H1 (cell line): ENCODE results near the gene VPS35. TPM values are rescaled to one million over a fixed set of nuclear protein-coding genes. Genes with fewer than 3 reads are reported as not detected.

Experiments used
- CTCF ChIA-PET: fragments of 300-600 bp; sonication (Branson Sonifier 250); formaldehyde crosslinking; loops from one replicate; lab custom pipeline; 2021; ENCODE audit not compliant: partially characterized antibody; lab: Charles Lee
- POLR2A ChIA-PET: fragments of 300-600 bp; sonication (Branson Sonifier 250); formaldehyde crosslinking; loops from one replicate; lab custom pipeline; 2021; ENCODE audit warnings: inconsistent platforms; ENCODE audit not compliant: partially characterized antibody; lab: Charles Lee
- DNase-seq, 2 experiments: peaks; one replicate each; pipeline versions ENCODE4 v3.0.0 to v3.0.0-alpha.2; 2010 to 2022; ENCODE audit warnings: low spot score in 2 of 2, low read depth in 1 of 2, mixed read lengths in 1 of 2
- FAIRE-seq: peaks from 2 replicates; lab custom pipeline; 2011; peaks lifted over from hg19 to GRCh38; lab: Jason Lieb, UNC
- H2AFZ ChIP-seq: 2 replicates; pipeline ENCODE4 v1.8.1; 2012; ENCODE audit warnings: low read length, inconsistent platforms
- H2AK5ac ChIP-seq: 2 replicates; pipeline ENCODE4 v1.6.1; 2013; ENCODE audit warnings: low read depth, low read length
- H2BK120ac ChIP-seq: replicated peaks from 2 replicates; pipeline ENCODE3; 2013; ENCODE audit warnings: low read depth, low read length, inconsistent platforms
- H2BK12ac ChIP-seq: 2 replicates; pipeline ENCODE4 v1.6.1; 2013; ENCODE audit warnings: low read depth, low read length
- H2BK15ac ChIP-seq: 2 replicates; pipeline ENCODE4 v1.6.1; 2013; ENCODE audit warnings: low read length
- H2BK20ac ChIP-seq: 2 replicates; pipeline ENCODE4 v1.6.1; 2013; ENCODE audit warnings: low read length
- H2BK5ac ChIP-seq: 2 replicates; pipeline ENCODE4 v1.6.1; 2013; ENCODE audit warnings: low read depth, low read length
- H3K14ac ChIP-seq: 2 replicates; pipeline ENCODE4 v1.6.1; 2013; ENCODE audit warnings: inconsistent platforms; ENCODE audit not compliant: insufficient read length
- H3K18ac ChIP-seq: 2 replicates; pipeline ENCODE4 v1.6.1; 2013; ENCODE audit warnings: low read length; ENCODE audit errors: extremely low read depth
- H3K23ac ChIP-seq: 2 replicates; pipeline ENCODE4 v1.6.1; 2013; ENCODE audit warnings: inconsistent platforms; ENCODE audit not compliant: insufficient read length
- H3K23me2 ChIP-seq: 2 replicates; pipeline ENCODE4 v1.6.1; 2013; ENCODE audit warnings: low read depth, low read length
- H3K27ac ChIP-seq: 2 replicates; pipeline ENCODE4 v1.6.1; 2011; ENCODE audit warnings: low read depth, low read length, inconsistent platforms
- H3K27me3 ChIP-seq, 4 experiments: replicated peaks in 1 of 4; 1 replicate in 1 of 4; 2 replicates in 3 of 4; pipeline versions ENCODE4 v1.6.1 to v1.8.1; 2011 to 2013; ENCODE audit warnings: low read length in 3 of 4, mild to moderate bottlenecking in 3 of 4, inconsistent platforms in 2 of 4, mixed read lengths in 2 of 4, moderate library complexity in 1 of 4; ENCODE audit not compliant: control insufficient read depth in 3 of 4, insufficient read depth in 3 of 4; ENCODE audit errors: extremely low read depth in 1 of 4
- H3K36me3 ChIP-seq, 4 experiments: 2 replicates each; pipeline versions ENCODE4 v1.6.1 to v1.8.1; 2011 to 2013; ENCODE audit warnings: mild to moderate bottlenecking in 4 of 4, low read length in 3 of 4, moderate library complexity in 2 of 4, control low read depth in 1 of 4, inconsistent platforms in 1 of 4; ENCODE audit not compliant: insufficient read depth in 4 of 4, control insufficient read depth in 2 of 4
- H3K4ac ChIP-seq: replicated peaks from 2 replicates; pipeline ENCODE3; 2013; ENCODE audit warnings: low read length, low read depth, mixed read lengths, inconsistent platforms; ENCODE audit not compliant: insufficient read length
- H3K4me1 ChIP-seq, 4 experiments: replicated peaks in 1 of 4; 1 replicate in 1 of 4; 2 replicates in 3 of 4; pipeline versions ENCODE4 v1.6.1 to v1.8.1; 2011 to 2013; ENCODE audit warnings: low read length in 3 of 4, inconsistent platforms in 2 of 4, mixed read lengths in 1 of 4; ENCODE audit not compliant: insufficient read depth in 4 of 4, control insufficient read depth in 3 of 4
- H3K4me2 ChIP-seq, 2 experiments: 2 replicates each; pipeline versions ENCODE4 v1.6.1 to v1.8.1; 2011 to 2013; ENCODE audit warnings: low read depth in 2 of 2, low read length in 2 of 2, control low read depth in 1 of 2, inconsistent platforms in 1 of 2, mild to moderate bottlenecking in 1 of 2; ENCODE audit not compliant: insufficient read depth in 1 of 2
- H3K4me3 ChIP-seq, 4 experiments: fragments of 200-600, 300-600 bp in 1 of 4; sonication (generic), shearing (Covaris generic), sonication (Bioruptor Twin) in 1 of 4; 2 replicates each; pipeline versions ENCODE4 v1.5.1 to v1.8.1; 2011 to 2016; ENCODE audit warnings: low read length in 4 of 4, low read depth in 3 of 4, control low read depth in 2 of 4, inconsistent platforms in 2 of 4, mild to moderate bottlenecking in 2 of 4, mixed read lengths in 1 of 4, moderate library complexity in 1 of 4; ENCODE audit not compliant: insufficient read depth in 2 of 4; ENCODE audit errors: extremely low read depth in 1 of 4
- H3K56ac ChIP-seq: replicated peaks from 2 replicates; pipeline ENCODE3; 2013; ENCODE audit warnings: low read depth, mild to moderate bottlenecking, mixed read lengths, low read length, inconsistent platforms; ENCODE audit not compliant: insufficient read length
- H3K79me1 ChIP-seq: 2 replicates; pipeline ENCODE4 v1.6.1; 2013; ENCODE audit warnings: low read depth, low read length, control low read depth
- H3K79me2 ChIP-seq, 2 experiments: 2 replicates each; pipeline versions ENCODE4 v1.6.1 to v1.8.1; 2012 to 2013; ENCODE audit warnings: low read length in 2 of 2, mild to moderate bottlenecking in 2 of 2, inconsistent platforms in 1 of 2; ENCODE audit not compliant: insufficient read depth in 2 of 2, control insufficient read depth in 1 of 2
- H3K9ac ChIP-seq, 4 experiments: replicated peaks in 1 of 4; 1 replicate in 1 of 4; 2 replicates in 3 of 4; pipeline versions ENCODE4 v1.6.1 to v1.8.1; 2011 to 2013; ENCODE audit warnings: low read depth in 3 of 4, low read length in 3 of 4, control low read depth in 2 of 4, mild to moderate bottlenecking in 2 of 4, moderate library complexity in 2 of 4, inconsistent platforms in 1 of 4; ENCODE audit errors: extremely low read depth in 1 of 4
- H3K9me3 ChIP-seq, 2 experiments: 2 replicates each; pipeline versions ENCODE4 v1.6.1 to v1.8.1; 2012 to 2013; ENCODE audit warnings: mild to moderate bottlenecking in 2 of 2, moderate library complexity in 2 of 2, control low read depth in 1 of 2, inconsistent platforms in 1 of 2, low read depth in 1 of 2, low read length in 1 of 2, mixed read lengths in 1 of 2; ENCODE audit not compliant: insufficient read depth in 2 of 2
- H4K20me1 ChIP-seq, 2 experiments: replicated peaks in 1 of 2; 2 replicates each; pipeline versions ENCODE3 to v1.8.1; 2011 to 2013; ENCODE audit warnings: inconsistent platforms in 2 of 2, low read length in 2 of 2, mild to moderate bottlenecking in 1 of 2; ENCODE audit not compliant: insufficient read depth in 2 of 2, control insufficient read depth in 1 of 2
- H4K5ac ChIP-seq: 2 replicates; pipeline ENCODE4 v1.6.1; 2013; ENCODE audit warnings: low read length, low read depth, mixed read lengths, inconsistent platforms; ENCODE audit not compliant: insufficient read length
- H4K8ac ChIP-seq: 2 replicates; pipeline ENCODE4 v1.8.0; 2013; ENCODE audit warnings: mild to moderate bottlenecking, moderate library complexity, low read length, inconsistent platforms; ENCODE audit not compliant: insufficient read depth; ENCODE audit errors: extremely low read depth
- H4K91ac ChIP-seq: replicated peaks from 2 replicates; pipeline ENCODE3; 2013; ENCODE audit warnings: low read length, mixed read lengths, inconsistent platforms; ENCODE audit not compliant: insufficient read length
- BRCA1 ChIP-seq: IDR thresholded peaks from 2 replicates; pipeline ENCODE4 v1.6.1; 2012; ENCODE audit warnings: low read depth, low read length, improper control_type of control experiment
- E2F6 ChIP-seq: IDR thresholded peaks from 2 replicates; pipeline ENCODE4 v1.6.1; 2012; ENCODE audit warnings: inconsistent platforms
- GTF2F1 ChIP-seq: IDR thresholded peaks from 2 replicates; pipeline ENCODE4 v1.6.1; 2012; ENCODE audit warnings: low read depth, low read length, improper control_type of control experiment, borderline replicate concordance
- HDAC6 ChIP-seq: IDR thresholded peaks from one replicate; pipeline ENCODE4 v1.7.1; 2012; ENCODE audit warnings: low read depth, mild to moderate bottlenecking, inconsistent platforms, low read length, moderate library complexity
- POU5F1 ChIP-seq: IDR thresholded peaks from 2 replicates; pipeline ENCODE4 v1.6.1; 2011; ENCODE audit warnings: low read depth, mild to moderate bottlenecking, low read length, moderate library complexity
- SP1 ChIP-seq: IDR thresholded peaks from 2 replicates; pipeline ENCODE4 v1.6.1; 2011; ENCODE audit warnings: low read depth, low read length
- SP2 ChIP-seq: IDR thresholded peaks from 2 replicates; pipeline ENCODE4 v1.6.1; 2012; ENCODE audit warnings: mild to moderate bottlenecking, low read length, inconsistent platforms
- WGBS, 2 experiments: shearing (Covaris generic) in 1 of 2; methylation state at CpG; one replicate each; pipeline versions ENCODE4 v1.1.6 to v1.1.7; 2013 to 2015; ENCODE audit warnings: low lambda C conversion rate in 2 of 2, mixed read lengths in 2 of 2, inconsistent platforms in 1 of 2, low coverage in 1 of 2, missing lambda C conversion rate in 1 of 2; ENCODE audit not compliant: insufficient replicate concordance in 2 of 2, insufficient coverage in 1 of 2, insufficient read length in 1 of 2; ENCODE audit errors: extremely low coverage in 1 of 2, missing lambda C conversion rate in 1 of 2; 5-methylcytosine and 5-hydroxymethylcytosine counted together
- polyA plus RNA-seq, 7 experiments: library from polyadenylated mRNA; depleted of rRNA in 3 of 7; stranded (reverse) in 5 of 7; unstranded in 2 of 7; fragments of >200 nt in 5 of 7; fragments of 200-250 nt in 2 of 7; gene quantifications; 1 replicate in 5 of 7; 2 replicates in 1 of 7; 4 replicates in 1 of 7; pipeline versions ENCODE4 v1.2.1 to v1.2.3, GENCODE V29; 2011 to 2013; ENCODE audit warnings: missing spikeins in 2 of 7, mixed read lengths in 2 of 7
- total RNA-seq: library from RNA; stranded (reverse); fragmentation: NEBNext Ultra II Directional; extraction: Animal tissue kit (Norgen Biotek cat#: 25700); gene quantifications from 2 replicates; pipeline ENCODE4 v1.2.1, GENCODE V29; 2021
- TF ChIP-seq, protein P1 (sequence below): IDR thresholded peaks from 2 replicates; pipeline ENCODE4 v1.6.1; 2012; ENCODE audit warnings: inconsistent platforms
- TF ChIP-seq, protein P2 (sequence below): IDR thresholded peaks from 2 replicates; pipeline ENCODE4 v1.6.1; 2011; ENCODE audit warnings: low read depth, mild to moderate bottlenecking, low read length; ENCODE audit not compliant: insufficient read depth

The VPS35 gene
- total and polyA plus RNA-seq, 2 of the 8 experiments (the other 6 are each of a cell fraction or from before 2014, with no cell fraction given), result 10.3 to 66.9 TPM

- DNase-seq, result peak in 1 of 2 experiments; percentile 52
- TF ChIP-seq GTF2F1 (no peak), BRCA1 (no peak), POU5F1 (no peak), SP2 (no peak), SP1 (no peak), E2F6 (no peak), HDAC6 (no peak)
- TF ChIP-seq, protein P1, sequence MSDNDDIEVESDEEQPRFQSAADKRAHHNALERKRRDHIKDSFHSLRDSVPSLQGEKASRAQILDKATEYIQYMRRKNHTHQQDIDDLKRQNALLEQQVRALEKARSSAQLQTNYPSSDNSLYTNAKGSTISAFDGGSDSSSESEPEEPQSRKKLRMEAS, result no peak
- TF ChIP-seq, protein P2, sequence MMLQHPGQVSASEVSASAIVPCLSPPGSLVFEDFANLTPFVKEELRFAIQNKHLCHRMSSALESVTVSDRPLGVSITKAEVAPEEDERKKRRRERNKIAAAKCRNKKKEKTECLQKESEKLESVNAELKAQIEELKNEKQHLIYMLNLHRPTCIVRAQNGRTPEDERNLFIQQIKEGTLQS, result no peak
Observed at GRCh38 chr16:46629331-46630219, 59.4 kb downstream of the VPS35 start.

More at GRCh38 chr16:46629331-46630219, 59.4 kb downstream of the VPS35 start:
- no peak overlapping the region; the same call in 1 of the 2 replicates for H2BK20ac ChIP-seq
- peak overlapping the region; percentile 61 for H2BK15ac ChIP-seq
- peak overlapping the region; percentile 54 for H3K4ac ChIP-seq
- H2AFZ ChIP-seq, result peak overlapping the region; percentile 82
- H3K23me2 ChIP-seq, result peaks cover 2% of the 10 kb centered on the region; the same call in 1 of the 2 replicates
- H3K56ac ChIP-seq, result no peak overlapping the region
- no peak overlapping the region for H2AK5ac ChIP-seq
- no peaks in the 10 kb centered on the region for H3K79me2 ChIP-seq
- H3K27ac ChIP-seq, result no peak overlapping the region
- H2BK12ac ChIP-seq, result no peak overlapping the region
- no peak overlapping the region for H3K9ac ChIP-seq
- no peak overlapping the region for H3K23ac ChIP-seq
- ChIA-PET POLR2A (interaction anchor here (0.7 to 1.6 kb wide), 4 partner anchors 8 to 1577 kb away, joined by 3 to 10 read pairs (median 4); partner anchors contain the start of gene SHCBP1), CTCF (interaction anchor here (0.6 to 1.3 kb wide), 3 partner anchors 11 to 50 kb away, joined by 3 to 6 read pairs (median 3); no protein-coding TSS in a partner anchor)
- no peaks in the 10 kb centered on the region; the same call in 1 of the 2 replicates for H3K79me1 ChIP-seq
- H3K4me2 ChIP-seq, result 0 out of 4 replicates have a peak overlapping the region, but pooled peaks of 1 of the 2 experiments have one; percentile 16
- 57% methylated on average over 10 of the region's 10 CpGs; no CpG with 5 or more reads in 1 of the 2 experiments for whole genome bisulfite sequencing, 2 experiments
- no peaks in the 10 kb centered on the region for H4K20me1 ChIP-seq
- H3K18ac ChIP-seq, result no peak overlapping the region; the same call in 1 of the 2 replicates
- H3K9me3 ChIP-seq, result no peaks in the 10 kb centered on the region
- no peak overlapping the region for H2BK120ac ChIP-seq
- H3K14ac ChIP-seq, result no peak overlapping the region
- FAIRE-seq, result no peak
- H4K8ac ChIP-seq, result no peak overlapping the region
- no peak overlapping the region for H3K4me3 ChIP-seq
- no peak overlapping the region for H2BK5ac ChIP-seq
- peaks cover 0 to 5% (median 3%) of the 10 kb centered on the region in 4 experiments; a peak in 4 of 7 replicates for H3K4me1 ChIP-seq
- no peaks in the 10 kb centered on the region; a peak in 1 of 7 replicates for H3K27me3 ChIP-seq
- H4K5ac ChIP-seq, result no peak overlapping the region
- H3K36me3 ChIP-seq, result no peaks in the 10 kb centered on the region
- peak overlapping the region; percentile 35 for H4K91ac ChIP-seq
